ENCODE results near the gene HCFC1.
"Not testable (repeated sequence)": the region's sequence is repeated elsewhere in the genome, so short reads cannot be mapped to it uniquely, and the experiment has no call there.

Gene HCFC1

DNA sequence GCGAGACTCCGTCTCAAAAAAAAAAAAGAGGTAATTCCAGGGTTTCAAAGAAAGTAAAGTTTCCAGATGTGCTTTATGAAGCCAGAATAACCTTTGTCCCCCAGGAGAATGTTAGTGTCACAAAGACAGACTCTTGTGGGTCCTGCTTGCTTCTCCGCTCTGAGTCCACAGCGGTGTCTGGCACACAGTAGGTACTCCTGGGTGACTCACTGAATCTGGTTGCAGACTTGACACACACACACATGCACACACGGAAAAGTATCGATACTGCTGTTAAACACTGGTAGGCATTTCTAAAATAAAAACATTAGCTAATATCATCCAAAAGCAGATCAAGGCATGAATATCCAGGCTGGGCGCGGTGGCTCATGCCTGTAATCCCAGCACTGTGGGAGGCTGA lies 23.9 kb upstream of the HCFC1 start:
- H3K4me2 ChIP-seq (ENCODE audit: low read length) = no peak overlapping the region
- no peak for DNase-seq
- no peak overlapping the region for H2BK15ac ChIP-seq (replicated peaks; ENCODE audit: low read depth)
- no peak overlapping the region for H3K9ac ChIP-seq (ENCODE audit: low read length)
- WGBS (ENCODE audit: extremely low coverage, insufficient coverage, low lambda C conversion rate) = no CpG with 5 or more reads among the region's 8 CpGs
- H3K4me1 ChIP-seq (ENCODE audit: control insufficient read depth, low read depth, low read length) = no peaks in the 10 kb centered on the region
- H3K18ac ChIP-seq (ENCODE audit: low read length) = no peak overlapping the region
- no peaks in the 10 kb centered on the region for H3K79me1 ChIP-seq (ENCODE audit: low read length)
- H3K36me3 ChIP-seq (ENCODE audit: control insufficient read depth, insufficient read depth, low read length) = no peaks in the 10 kb centered on the region
- H3K27ac ChIP-seq (ENCODE audit: low read depth, low read length) = no peak overlapping the region
- no peak overlapping the region for H2BK120ac ChIP-seq (ENCODE audit: low read depth, low read length)
- H3K4me3 ChIP-seq (ENCODE audit: low read length) = no peak overlapping the region
- H3K27me3 ChIP-seq (ENCODE audit: insufficient read depth, low read length, poor library complexity) = no peaks in the 10 kb centered on the region
- H4K8ac ChIP-seq (ENCODE audit: low read depth, low read length) = no peak overlapping the region
- no peak overlapping the region for H3K4ac ChIP-seq (ENCODE audit: low read depth, low read length)
- H3K56ac ChIP-seq (ENCODE audit: low read length) = no peak overlapping the region
- H3K23ac ChIP-seq (ENCODE audit: low read length) = no peak overlapping the region
- H2AK5ac ChIP-seq (ENCODE audit: low read length) = no peak overlapping the region
- H4K5ac ChIP-seq (ENCODE audit: low read length) = no peak overlapping the region
- no peak overlapping the region for H2BK5ac ChIP-seq (ENCODE audit: low read length)
- H3K79me2 ChIP-seq (ENCODE audit: control insufficient read depth, insufficient read depth, low read length) = no peaks in the 10 kb centered on the region

DNA sequence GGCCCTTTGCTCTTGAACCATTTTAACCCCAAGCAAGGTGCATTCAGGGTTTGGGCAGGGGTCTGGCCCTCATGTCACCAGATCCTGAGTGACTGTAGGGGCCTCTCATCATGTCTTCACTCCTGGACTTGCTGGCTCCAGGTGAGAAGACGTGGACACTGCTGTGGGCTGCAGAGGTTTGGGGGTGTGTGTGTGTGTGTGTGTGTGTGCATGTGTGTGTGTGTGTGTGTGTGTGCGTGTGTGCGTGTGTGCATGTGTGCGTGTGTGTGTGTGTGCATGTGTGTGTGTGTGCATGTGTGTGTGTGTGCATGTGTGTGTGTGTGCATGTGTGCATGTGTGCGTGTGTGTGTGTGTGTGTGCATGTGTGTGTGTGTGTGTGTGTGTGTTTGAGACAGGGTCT lies 22.8 kb upstream of the HCFC1 start:
- H3K4me2 ChIP-seq (ENCODE audit: low read length); DNase-seq; H2BK15ac ChIP-seq (replicated peaks; ENCODE audit: low read depth); H3K4me3 ChIP-seq (ENCODE audit: low read length); H2BK120ac ChIP-seq (ENCODE audit: low read depth, low read length); H3K4me1 ChIP-seq (ENCODE audit: control insufficient read depth, low read depth, low read length); H3K9ac ChIP-seq (ENCODE audit: low read length); H3K4ac ChIP-seq (ENCODE audit: low read depth, low read length); H2AK5ac ChIP-seq (ENCODE audit: low read length); H2BK5ac ChIP-seq (ENCODE audit: low read length); H3K23ac ChIP-seq (ENCODE audit: low read length); H3K36me3 ChIP-seq (ENCODE audit: control insufficient read depth, insufficient read depth, low read length); H3K79me2 ChIP-seq (ENCODE audit: control insufficient read depth, insufficient read depth, low read length); H3K56ac ChIP-seq (ENCODE audit: low read length); H4K5ac ChIP-seq (ENCODE audit: low read length); H4K8ac ChIP-seq (ENCODE audit: low read depth, low read length); H3K18ac ChIP-seq (ENCODE audit: low read length); H3K27me3 ChIP-seq (ENCODE audit: insufficient read depth, low read length, poor library complexity); H3K27ac ChIP-seq (ENCODE audit: low read depth, low read length); H3K79me1 ChIP-seq (ENCODE audit: low read length): not testable (repeated sequence)
- no CpG with 5 or more reads among the region's 5 CpGs for WGBS (ENCODE audit: extremely low coverage, insufficient coverage, low lambda C conversion rate)

- no peak overlapping the region for H3K27ac ChIP-seq (ENCODE audit: low read depth, low read length)
- no peak overlapping the region for H2AK5ac ChIP-seq (ENCODE audit: low read length)
- no peak overlapping the region for H3K4ac ChIP-seq (ENCODE audit: low read depth, low read length)
- H3K79me2 ChIP-seq (ENCODE audit: control insufficient read depth, insufficient read depth, low read length) = no peaks in the 10 kb centered on the region
- no peaks in the 10 kb centered on the region for H3K4me1 ChIP-seq (ENCODE audit: control insufficient read depth, low read depth, low read length)
- H3K79me1 ChIP-seq (ENCODE audit: low read length) = no peaks in the 10 kb centered on the region
- no peak overlapping the region for H2BK5ac ChIP-seq (ENCODE audit: low read length)
- no peak overlapping the region for H2BK15ac ChIP-seq (replicated peaks; ENCODE audit: low read depth)
- DNase-seq = no peak
- H3K4me3 ChIP-seq (ENCODE audit: low read length) = no peak overlapping the region
- no peak overlapping the region for H2BK120ac ChIP-seq (ENCODE audit: low read depth, low read length)
- H3K56ac ChIP-seq (ENCODE audit: low read length) = no peak overlapping the region
- no peaks in the 10 kb centered on the region for H3K27me3 ChIP-seq (ENCODE audit: insufficient read depth, low read length, poor library complexity)
- H3K4me2 ChIP-seq (ENCODE audit: low read length) = no peak overlapping the region
- no peak overlapping the region for H3K18ac ChIP-seq (ENCODE audit: low read length)
- no CpG with 5 or more reads among the region's 10 CpGs for WGBS (ENCODE audit: extremely low coverage, insufficient coverage, low lambda C conversion rate)
- no peak overlapping the region for H4K5ac ChIP-seq (ENCODE audit: low read length)
- no peak overlapping the region for H3K9ac ChIP-seq (ENCODE audit: low read length)
- no peaks in the 10 kb centered on the region for H3K36me3 ChIP-seq (ENCODE audit: control insufficient read depth, insufficient read depth, low read length)
- H4K8ac ChIP-seq (ENCODE audit: low read depth, low read length) = no peak overlapping the region
- H3K23ac ChIP-seq (ENCODE audit: low read length) = no peak overlapping the region
These were observed 22.4 kb upstream of the HCFC1 start for GRCh38 chrX:153993978-153994377.

- no peaks in the 10 kb centered on the region for H3K79me1 ChIP-seq (ENCODE audit: low read length)
- WGBS (ENCODE audit: extremely low coverage, insufficient coverage, low lambda C conversion rate) = no CpG with 5 or more reads among the region's 12 CpGs
- no peak overlapping the region for H2BK5ac ChIP-seq (ENCODE audit: low read length)
- no peaks in the 10 kb centered on the region for H3K36me3 ChIP-seq (ENCODE audit: control insufficient read depth, insufficient read depth, low read length)
- no peak overlapping the region for H3K27ac ChIP-seq (ENCODE audit: low read depth, low read length)
- H2BK120ac ChIP-seq (ENCODE audit: low read depth, low read length) = no peak overlapping the region
- H2BK15ac ChIP-seq (replicated peaks; ENCODE audit: low read depth) = no peak overlapping the region
- no peak overlapping the region for H3K4me2 ChIP-seq (ENCODE audit: low read length)
- H4K5ac ChIP-seq (ENCODE audit: low read length) = no peak overlapping the region
- H4K8ac ChIP-seq (ENCODE audit: low read depth, low read length) = no peak overlapping the region
- H3K4me1 ChIP-seq (ENCODE audit: control insufficient read depth, low read depth, low read length) = no peaks in the 10 kb centered on the region
- no peak overlapping the region for H3K9ac ChIP-seq (ENCODE audit: low read length)
- DNase-seq = no peak
- H3K23ac ChIP-seq (ENCODE audit: low read length) = no peak overlapping the region
- H2AK5ac ChIP-seq (ENCODE audit: low read length) = no peak overlapping the region
- no peak overlapping the region for H3K4me3 ChIP-seq (ENCODE audit: low read length)
- no peak overlapping the region for H3K18ac ChIP-seq (ENCODE audit: low read length)
- H3K27me3 ChIP-seq (ENCODE audit: insufficient read depth, low read length, poor library complexity) = no peaks in the 10 kb centered on the region
- no peak overlapping the region for H3K4ac ChIP-seq (ENCODE audit: low read depth, low read length)
- no peaks in the 10 kb centered on the region for H3K79me2 ChIP-seq (ENCODE audit: control insufficient read depth, insufficient read depth, low read length)
- H3K56ac ChIP-seq (ENCODE audit: low read length) = no peak overlapping the region
These were observed 21.5 kb upstream of the HCFC1 start for GRCh38 chrX:153993079-153993478.

DNA sequence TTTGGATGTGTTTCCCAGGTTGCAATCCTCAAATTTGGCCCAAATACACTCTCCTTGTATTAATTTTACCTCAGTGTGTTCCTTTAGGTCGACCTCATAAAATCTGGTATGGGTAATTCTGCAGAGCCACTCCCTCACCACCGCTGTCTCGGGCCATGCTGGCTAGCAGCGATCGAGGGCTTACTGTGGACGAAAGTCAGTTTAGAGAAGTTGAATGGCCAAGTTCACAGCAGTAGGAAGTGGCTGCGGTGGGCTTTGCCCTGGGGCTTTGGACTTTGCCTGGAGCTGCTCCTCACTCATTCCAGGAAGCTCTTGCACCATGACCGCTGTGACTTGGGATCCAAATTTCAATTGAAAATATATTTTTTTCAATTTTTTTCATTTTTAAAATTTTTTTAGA lies 20.6 kb upstream of the HCFC1 start:
- no CpG with 5 or more reads among the region's 8 CpGs for WGBS (ENCODE audit: extremely low coverage, insufficient coverage, low lambda C conversion rate)
- no peak overlapping the region for H2BK5ac ChIP-seq (ENCODE audit: low read length)
- DNase-seq = no peak
- no peaks in the 10 kb centered on the region for H3K79me1 ChIP-seq (ENCODE audit: low read length)
- no peak overlapping the region for H3K9ac ChIP-seq (ENCODE audit: low read length)
- no peak overlapping the region for H2BK120ac ChIP-seq (ENCODE audit: low read depth, low read length)
- H3K56ac ChIP-seq (ENCODE audit: low read length) = no peak overlapping the region
- H4K8ac ChIP-seq (ENCODE audit: low read depth, low read length) = no peak overlapping the region
- no peaks in the 10 kb centered on the region for H3K27me3 ChIP-seq (ENCODE audit: insufficient read depth, low read length, poor library complexity)
- H2BK15ac ChIP-seq (replicated peaks; ENCODE audit: low read depth) = no peak overlapping the region
- H4K5ac ChIP-seq (ENCODE audit: low read length) = no peak overlapping the region
- no peak overlapping the region for H2AK5ac ChIP-seq (ENCODE audit: low read length)
- no peak overlapping the region for H3K18ac ChIP-seq (ENCODE audit: low read length)
- H3K4me1 ChIP-seq (ENCODE audit: control insufficient read depth, low read depth, low read length) = no peaks in the 10 kb centered on the region
- no peak overlapping the region for H3K23ac ChIP-seq (ENCODE audit: low read length)
- H3K4ac ChIP-seq (ENCODE audit: low read depth, low read length) = no peak overlapping the region
- no peak overlapping the region for H3K4me3 ChIP-seq (ENCODE audit: low read length)
- no peaks in the 10 kb centered on the region for H3K79me2 ChIP-seq (ENCODE audit: control insufficient read depth, insufficient read depth, low read length)
- H3K36me3 ChIP-seq (ENCODE audit: control insufficient read depth, insufficient read depth, low read length) = no peaks in the 10 kb centered on the region
- no peak overlapping the region for H3K27ac ChIP-seq (ENCODE audit: low read depth, low read length)
- H3K4me2 ChIP-seq (ENCODE audit: low read length) = no peak overlapping the region

DNA sequence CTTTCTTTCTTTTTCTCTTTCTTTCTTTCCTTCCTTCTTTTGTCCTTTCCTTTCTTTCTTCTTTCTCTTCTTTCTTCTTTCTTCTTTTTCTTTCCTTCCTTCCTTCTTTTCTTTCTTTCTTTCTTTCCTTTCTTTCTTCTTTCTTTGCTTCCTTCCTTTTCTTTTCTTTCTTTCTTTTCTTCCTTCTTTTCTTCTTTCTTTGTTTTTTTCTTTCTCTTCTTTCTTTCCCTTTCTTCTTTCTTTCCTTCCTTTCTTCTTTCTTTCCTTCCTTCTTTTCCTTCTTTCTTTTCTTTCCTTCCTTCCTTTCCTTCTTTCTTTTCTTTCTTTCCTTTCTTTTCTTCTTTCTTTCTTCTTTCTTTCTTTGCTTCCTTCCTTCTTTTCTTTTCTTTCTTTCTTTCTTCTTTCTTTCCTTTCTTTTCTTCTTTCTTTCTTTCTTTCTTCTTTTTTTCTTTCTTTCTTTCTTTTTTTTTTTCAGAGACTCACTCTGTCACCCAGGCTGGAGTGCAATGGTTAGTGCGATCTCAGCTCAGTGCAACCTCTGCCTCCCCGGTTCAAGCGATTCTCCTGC lies 19.5 kb upstream of the HCFC1 start:
- Histone ChIP-seq H3K4ac (ENCODE audit: low read depth, low read length) (no peak overlapping the region), H3K4me2 (ENCODE audit: low read length) (no peak overlapping the region), H3K36me3 (ENCODE audit: control insufficient read depth, insufficient read depth, low read length) (no peaks in the 10 kb centered on the region), H3K79me2 (ENCODE audit: control insufficient read depth, insufficient read depth, low read length) (no peaks in the 10 kb centered on the region), H3K23ac (ENCODE audit: low read length) (no peak overlapping the region), H2BK5ac (ENCODE audit: low read length) (no peak overlapping the region), H3K4me3 (ENCODE audit: low read length) (no peak overlapping the region), H3K27ac (ENCODE audit: low read depth, low read length) (no peak overlapping the region), H4K5ac (ENCODE audit: low read length) (no peak overlapping the region), H4K8ac (ENCODE audit: low read depth, low read length) (no peak overlapping the region), H3K56ac (ENCODE audit: low read length) (no peak overlapping the region), H3K18ac (ENCODE audit: low read length) (no peak overlapping the region), H3K27me3 (ENCODE audit: insufficient read depth, low read length, poor library complexity) (no peaks in the 10 kb centered on the region), H3K4me1 (ENCODE audit: control insufficient read depth, low read depth, low read length) (no peaks in the 10 kb centered on the region), H2BK15ac (replicated peaks; ENCODE audit: low read depth) (no peak overlapping the region), H2BK120ac (ENCODE audit: low read depth, low read length) (no peak overlapping the region), H3K9ac (ENCODE audit: low read length) (no peak overlapping the region), H2AK5ac (ENCODE audit: low read length) (no peak overlapping the region), H3K79me1 (ENCODE audit: low read length) (no peaks in the 10 kb centered on the region)
- no peak for DNase-seq
- no CpG with 5 or more reads among the region's 3 CpGs for whole genome bisulfite sequencing (ENCODE audit: extremely low coverage, insufficient coverage, low lambda C conversion rate)
